Metanephros (tissue), 1 donor: ENCODE results near the gene PLA2G5. TPM values are rescaled to one million over a fixed set of nuclear protein-coding genes. Genes with fewer than 3 reads are reported as not detected.

Experiments
- total RNA-seq: library from RNA; depleted of rRNA; stranded (reverse); fragments of >200 nt; gene quantifications from one replicate; pipeline ENCODE4 v1.2.3, GENCODE V29; 2014

The PLA2G5 gene
- total RNA-seq: not detected

GRCh38 chr1:20069874-20070273, at the start of gene PLA2G5:
PLA2G5 (plus strand) TSS chr1:20070194; CDS start chr1:20084831, 14,637 bp downstream.

GRCh38 chr1:20119347-20119746, 49.4 kb downstream of the PLA2G5 start, which contains the start of gene PLA2G2D:
PLA2G2D (minus strand) TSS chr1:20119536; CDS start chr1:20119498, 38 bp downstream.

GRCh38 chr1:20138961-20139550, 69.1 kb downstream of the PLA2G5 start, which contains the start of gene PLA2G2F:
PLA2G2F (plus strand) TSS chr1:20139323; CDS start chr1:20139428, 105 bp downstream.

Other genes starting within 250 kb of the PLA2G5 start
- 9.5 TPM for gene OTUD3, start 187.8 kb upstream of the PLA2G5 start, total RNA-seq
- gene PLA2G2E, start 146.6 kb upstream of the PLA2G5 start, total RNA-seq: not detected
- gene PLA2G2A, start 90.6 kb upstream of the PLA2G5 start, total RNA-seq: not detected
- gene PLA2G2D, start 49.3 kb downstream of the PLA2G5 start, total RNA-seq: not detected
- 0.18 TPM for gene PLA2G2F, start 69.1 kb downstream of the PLA2G5 start, total RNA-seq
- 5.3 TPM for gene UBXN10, start 115.9 kb downstream of the PLA2G5 start, total RNA-seq
- not detected for gene PLA2G2C, start 116.3 kb downstream of the PLA2G5 start, total RNA-seq
- 2.4 TPM for gene VWA5B1, start 220.7 kb downstream of the PLA2G5 start, total RNA-seq